PC-9 (cell line): ENCODE results near the gene OSBPL6.

Source experiments
- EZH2 ChIP-seq: fragments of 200-600 bp; sonication (generic); IDR thresholded peaks from 2 replicates; pipeline ENCODE4 v1.8.0; 2017; ENCODE audit warnings: antibody characterized with exemption, low read depth
- TF ChIP-seq, protein P1 (sequence below): fragments of 200-600 bp; sonication (generic); conservative IDR thresholded peaks from 2 replicates; pipeline ENCODE4 v1.6.1; 2017; ENCODE audit warnings: mixed run types, antibody characterized with exemption, mild to moderate bottlenecking, moderate library complexity

GRCh38 chr2:178420463-178420999 is 226.2 kb downstream of the OSBPL6 start:
- TF ChIP-seq, protein P1, sequence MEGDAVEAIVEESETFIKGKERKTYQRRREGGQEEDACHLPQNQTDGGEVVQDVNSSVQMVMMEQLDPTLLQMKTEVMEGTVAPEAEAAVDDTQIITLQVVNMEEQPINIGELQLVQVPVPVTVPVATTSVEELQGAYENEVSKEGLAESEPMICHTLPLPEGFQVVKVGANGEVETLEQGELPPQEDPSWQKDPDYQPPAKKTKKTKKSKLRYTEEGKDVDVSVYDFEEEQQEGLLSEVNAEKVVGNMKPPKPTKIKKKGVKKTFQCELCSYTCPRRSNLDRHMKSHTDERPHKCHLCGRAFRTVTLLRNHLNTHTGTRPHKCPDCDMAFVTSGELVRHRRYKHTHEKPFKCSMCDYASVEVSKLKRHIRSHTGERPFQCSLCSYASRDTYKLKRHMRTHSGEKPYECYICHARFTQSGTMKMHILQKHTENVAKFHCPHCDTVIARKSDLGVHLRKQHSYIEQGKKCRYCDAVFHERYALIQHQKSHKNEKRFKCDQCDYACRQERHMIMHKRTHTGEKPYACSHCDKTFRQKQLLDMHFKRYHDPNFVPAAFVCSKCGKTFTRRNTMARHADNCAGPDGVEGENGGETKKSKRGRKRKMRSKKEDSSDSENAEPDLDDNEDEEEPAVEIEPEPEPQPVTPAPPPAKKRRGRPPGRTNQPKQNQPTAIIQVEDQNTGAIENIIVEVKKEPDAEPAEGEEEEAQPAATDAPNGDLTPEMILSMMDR = no peak
- TF ChIP-seq EZH2 = no peak
